ENCODE data around the gene ENOSF1.

- TF ChIP-seq ETV6 (CRISPR knock-in tag; IDR thresholded peaks at IDR 0.05) (no peak), AFF4 (CRISPR knock-in tag; IDR thresholded peaks at IDR 0.05; ENCODE audit: borderline replicate concordance) (no peak), IRF1 (CRISPR knock-in tag; IDR thresholded peaks at IDR 0.05) (no peak)
Observed at GRCh38 chr18:715626-716025, 3.2 kb upstream of the ENOSF1 start.

Data from WTC11 (cell line).